ENCODE measurements around the gene CDK5R1.

Gene CDK5R1

DNA sequence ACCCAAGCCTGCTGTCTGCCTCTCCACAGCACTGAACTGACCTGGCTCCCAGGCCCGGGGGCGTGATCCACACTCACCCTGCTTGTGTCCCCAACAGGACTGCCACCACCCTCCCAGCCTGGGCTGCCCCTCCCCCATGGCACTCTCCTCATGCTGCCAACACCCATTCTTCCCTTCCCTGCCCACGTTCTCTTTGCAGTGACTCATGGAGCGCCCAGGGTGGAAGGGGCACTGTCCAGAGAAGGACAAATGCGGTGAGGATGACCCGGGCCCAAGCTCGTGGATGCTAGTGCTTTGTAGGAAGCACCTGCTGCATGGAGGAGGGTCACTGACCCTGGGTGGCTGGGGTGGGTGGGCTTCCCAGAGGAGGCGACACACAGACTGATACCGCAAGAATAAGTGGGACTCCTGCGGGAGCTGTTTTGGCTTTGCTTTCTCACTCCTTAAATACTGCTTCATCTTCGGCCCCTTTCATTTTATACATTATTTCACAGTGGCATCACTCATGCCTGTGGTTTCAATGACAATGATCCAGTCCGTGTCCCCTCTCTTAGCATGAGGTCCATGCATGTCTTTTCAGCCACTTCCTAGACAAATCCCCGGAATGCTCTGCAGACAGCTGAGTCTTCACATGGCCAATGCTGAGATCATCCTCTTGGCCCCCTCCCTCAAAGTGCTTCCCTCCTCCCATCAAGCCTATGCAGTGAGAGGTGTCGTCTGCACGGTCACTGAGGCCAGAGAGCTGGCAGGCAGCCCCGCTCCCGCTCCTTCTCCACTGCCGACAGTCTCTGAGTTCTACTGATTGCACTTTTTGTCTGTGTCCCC lies 17.6 kb downstream of the CDK5R1 start:
- TF ChIP-seq, protein P1, sequence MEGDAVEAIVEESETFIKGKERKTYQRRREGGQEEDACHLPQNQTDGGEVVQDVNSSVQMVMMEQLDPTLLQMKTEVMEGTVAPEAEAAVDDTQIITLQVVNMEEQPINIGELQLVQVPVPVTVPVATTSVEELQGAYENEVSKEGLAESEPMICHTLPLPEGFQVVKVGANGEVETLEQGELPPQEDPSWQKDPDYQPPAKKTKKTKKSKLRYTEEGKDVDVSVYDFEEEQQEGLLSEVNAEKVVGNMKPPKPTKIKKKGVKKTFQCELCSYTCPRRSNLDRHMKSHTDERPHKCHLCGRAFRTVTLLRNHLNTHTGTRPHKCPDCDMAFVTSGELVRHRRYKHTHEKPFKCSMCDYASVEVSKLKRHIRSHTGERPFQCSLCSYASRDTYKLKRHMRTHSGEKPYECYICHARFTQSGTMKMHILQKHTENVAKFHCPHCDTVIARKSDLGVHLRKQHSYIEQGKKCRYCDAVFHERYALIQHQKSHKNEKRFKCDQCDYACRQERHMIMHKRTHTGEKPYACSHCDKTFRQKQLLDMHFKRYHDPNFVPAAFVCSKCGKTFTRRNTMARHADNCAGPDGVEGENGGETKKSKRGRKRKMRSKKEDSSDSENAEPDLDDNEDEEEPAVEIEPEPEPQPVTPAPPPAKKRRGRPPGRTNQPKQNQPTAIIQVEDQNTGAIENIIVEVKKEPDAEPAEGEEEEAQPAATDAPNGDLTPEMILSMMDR (IDR thresholded peaks at IDR 0.05), result no peak
- Histone ChIP-seq H3K36me3 (peaks cover 0 to 32% (median 20%) of the 10 kb centered on the region in 3 donors), H3K9me3 (no peaks in the 10 kb centered on the region), H3K4me1 (peaks cover 0 to 19% (median 6%) of the 10 kb centered on the region in 4 donors), H3K27ac (no peak overlapping the region), H3K27me3 (no peaks in the 10 kb centered on the region), H3K4me3 (no peak overlapping the region)
- DNase-seq, result no peak
- intact Hi-C loops (cut with DNase I; ENCODE audit: low total_unique reads), result no loop called here

DNA sequence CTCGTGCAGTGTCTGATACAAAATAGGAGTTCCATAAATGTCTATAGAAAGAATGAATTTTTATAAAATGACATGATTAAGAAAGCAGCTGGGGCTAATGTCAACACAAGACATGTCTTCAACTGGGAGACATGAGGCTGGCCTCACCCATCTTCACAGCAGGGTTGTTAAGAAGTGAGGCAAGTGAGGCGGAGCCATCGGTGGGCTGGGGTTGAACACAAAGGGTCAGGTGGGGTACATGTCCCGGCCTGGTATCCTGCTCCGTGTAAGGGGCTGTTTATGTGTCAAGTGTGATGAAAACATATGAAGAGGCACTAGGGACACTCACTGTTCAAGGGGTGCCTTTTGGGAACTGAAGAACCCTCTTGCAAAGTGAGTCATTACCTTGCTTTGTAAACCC lies 22.1 kb downstream of the CDK5R1 start:
- intact Hi-C loops (cut with DNase I; ENCODE audit: low total_unique reads), result no loop called here
- no peaks in the 10 kb centered on the region for H3K9me3 ChIP-seq

DNA sequence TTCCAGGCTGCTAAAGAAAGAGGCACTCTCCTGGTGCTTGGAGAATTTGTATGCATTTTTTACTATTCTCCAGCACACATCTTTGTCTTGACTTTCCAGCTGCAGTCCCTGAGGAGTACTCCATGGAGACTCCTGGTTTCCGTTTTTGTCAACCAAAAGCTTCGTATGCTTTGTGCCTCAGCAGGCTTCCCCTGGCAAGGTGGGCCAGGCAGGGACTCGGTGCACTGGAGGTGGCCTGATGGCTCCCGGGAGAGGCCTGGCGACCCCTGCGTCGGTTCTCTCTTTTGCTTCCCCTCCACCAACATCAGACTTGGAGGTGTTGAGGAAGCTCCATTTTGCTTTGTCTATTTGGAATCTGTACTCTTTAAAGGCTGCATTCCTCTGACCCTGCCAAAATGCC lies 23.7 kb downstream of the CDK5R1 start:
- Histone ChIP-seq H3K27ac (no peak overlapping the region), H3K4me3 (no peak overlapping the region), H3K9me3 (no peaks in the 10 kb centered on the region), H3K4me1 (no peaks in the 10 kb centered on the region), H3K27me3 (no peaks in the 10 kb centered on the region), H3K36me3 (peaks cover 0 to 7% (median 2%) of the 10 kb centered on the region in 3 donors)
- DNase-seq, result no peak
- intact Hi-C loops (cut with DNase I; ENCODE audit: low total_unique reads), result no loop called here
- TF ChIP-seq, protein P1 (IDR thresholded peaks at IDR 0.05), result no peak

More for the DNA sequence above, 22.1 kb downstream of the CDK5R1 start:
- peaks cover 0 to 18% (median 14%) of the 10 kb centered on the region in 3 donors for H3K36me3 ChIP-seq
- peaks cover 0 to 13% (median 3%) of the 10 kb centered on the region in 4 donors for H3K4me1 ChIP-seq
- no peak overlapping the region for H3K4me3 ChIP-seq
- H3K27ac ChIP-seq, result no peak overlapping the region
- TF ChIP-seq, protein P1 (IDR thresholded peaks at IDR 0.05), result no peak
- no peak for DNase-seq
- no peaks in the 10 kb centered on the region for H3K27me3 ChIP-seq

DNA sequence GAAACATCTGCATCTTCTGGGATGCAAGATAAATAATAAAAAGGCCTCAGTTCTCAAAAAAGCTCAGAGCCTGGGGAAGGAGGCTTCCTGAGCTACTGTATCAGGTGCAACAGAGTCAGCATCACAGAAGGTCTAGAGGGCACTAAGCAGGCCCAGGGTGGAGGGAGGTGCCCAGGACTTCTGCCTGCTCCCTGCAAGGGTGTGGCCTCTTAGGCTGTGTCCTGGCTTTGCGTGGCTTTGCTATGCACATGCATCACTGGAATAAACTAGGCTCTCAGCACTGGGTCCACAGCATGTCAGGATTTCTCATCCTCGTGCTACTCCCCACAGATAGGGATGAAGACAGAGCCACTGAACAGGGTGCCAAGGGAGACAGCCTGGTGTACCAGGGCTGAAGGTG lies 25.5 kb downstream of the CDK5R1 start:
- DNase-seq, result peak in 1 of 2 donors; percentile 17
- intact Hi-C loops (cut with DNase I; ENCODE audit: low total_unique reads), result no loop called here
- no peak overlapping the region for H3K27ac ChIP-seq
- TF ChIP-seq, protein P1 (IDR thresholded peaks at IDR 0.05), result no peak
- H3K27me3 ChIP-seq, result no peaks in the 10 kb centered on the region
- peaks cover 0 to 4% (median 0%) of the 10 kb centered on the region in 4 donors for H3K4me1 ChIP-seq
- H3K36me3 ChIP-seq, result peaks cover 0 to 7% (median 0%) of the 10 kb centered on the region in 3 donors
- no peak overlapping the region for H3K4me3 ChIP-seq
- no peaks in the 10 kb centered on the region for H3K9me3 ChIP-seq

DNA sequence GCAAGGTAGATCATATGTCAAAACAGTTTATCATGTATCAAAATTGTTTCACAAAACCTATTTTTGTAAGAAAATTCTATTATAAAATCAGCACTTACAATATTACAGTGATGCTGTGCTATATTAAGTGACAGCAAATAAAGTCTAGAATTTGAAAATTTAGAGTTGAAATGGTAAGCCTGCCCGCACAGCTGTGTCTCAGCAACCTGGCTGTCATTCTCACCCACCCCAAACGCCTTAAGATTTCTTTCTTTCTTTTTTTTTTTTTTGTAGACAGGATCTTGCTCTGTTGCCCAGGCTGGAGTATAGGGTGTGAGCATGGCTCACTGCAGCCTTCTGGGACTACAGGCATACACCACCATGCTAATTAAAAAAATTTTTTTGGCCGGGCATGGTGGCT lies 26.8 kb downstream of the CDK5R1 start:
- Histone ChIP-seq H3K27ac (no peak overlapping the region), H3K9me3 (no peaks in the 10 kb centered on the region), H3K4me3 (no peak overlapping the region), H3K4me1 (peaks cover 0 to 8% (median under 1%) of the 10 kb centered on the region in 4 donors), H3K27me3 (no peaks in the 10 kb centered on the region), H3K36me3 (peaks cover 0 to 7% (median 0%) of the 10 kb centered on the region in 3 donors)
- intact Hi-C loops (cut with DNase I; ENCODE audit: low total_unique reads), result no loop called here
- peak in 1 of 2 donors; percentile 7 for DNase-seq
- TF ChIP-seq, protein P1 (IDR thresholded peaks at IDR 0.05), result no peak
